GM21619 (cell line): ENCODE results near the gene MGLL.

Experiments used
- ATAC-seq: cut with Tn5 transposase; IDR thresholded peaks from one replicate; pipeline ENCODE4 v1.9.1; 2021; ENCODE audit not compliant: unreplicated experiment

Gene MGLL

GRCh38 chr3:127760791-127761440 lies 61.4 kb downstream of the MGLL start:
- no peak for ATAC-seq

GRCh38 chr3:127760361-127760760 lies 62.0 kb downstream of the MGLL start:
- ATAC-seq: no peak

- ATAC-seq: no peak
Observed at GRCh38 chr3:127759826-127760225, 62.5 kb downstream of the MGLL start.

- ATAC-seq: no peak
Observed at GRCh38 chr3:127758013-127758412, 64.3 kb downstream of the MGLL start.

GRCh38 chr3:127755305-127755681 lies 67.0 kb downstream of the MGLL start:
- no peak for ATAC-seq

- no peak for ATAC-seq
Observed at GRCh38 chr3:127754411-127755304, 67.7 kb downstream of the MGLL start.

- ATAC-seq: no peak
Observed at GRCh38 chr3:127753898-127754410, 68.4 kb downstream of the MGLL start.

GRCh38 chr3:127753338-127753737 lies 69.0 kb downstream of the MGLL start:
- no peak for ATAC-seq

- no peak for ATAC-seq
Observed at GRCh38 chr3:127751782-127752181, 70.5 kb downstream of the MGLL start.

GRCh38 chr3:127751163-127751621 lies 71.1 kb downstream of the MGLL start:
- no peak for ATAC-seq

GRCh38 chr3:127750226-127751031 lies 71.9 kb downstream of the MGLL start:
- ATAC-seq: peak; percentile 34

- no peak for ATAC-seq
Observed at GRCh38 chr3:127749787-127750225, 72.5 kb downstream of the MGLL start.

GRCh38 chr3:127749361-127749760 lies 73.0 kb downstream of the MGLL start:
- ATAC-seq: no peak

- no peak for ATAC-seq
Observed at GRCh38 chr3:127748754-127749327, 73.5 kb downstream of the MGLL start.

- no peak for ATAC-seq
Observed at GRCh38 chr3:127747751-127748521, 74.4 kb downstream of the MGLL start.

- no peak for ATAC-seq
Observed at GRCh38 chr3:127747066-127747465, 75.2 kb downstream of the MGLL start.

- ATAC-seq: no peak
Observed at GRCh38 chr3:127746400-127747057, 75.8 kb downstream of the MGLL start.

- ATAC-seq: no peak
Observed at GRCh38 chr3:127745656-127746399, 76.5 kb downstream of the MGLL start.

- ATAC-seq: no peak
Observed at GRCh38 chr3:127744875-127745274, 77.4 kb downstream of the MGLL start.
